ENCODE results near the gene RAB10.

RAB10 gene

GRCh38 chr2:26175466-26176278 lies 141.8 kb downstream of the RAB10 start:
- in situ Hi-C loops (cut with MboI; ENCODE audit: low sequenced_read_pairs), result no loop called here

- in situ Hi-C loops (cut with MboI; ENCODE audit: low sequenced_read_pairs), result no loop called here
Measured at GRCh38 chr2:26176279-26176615, 142.4 kb downstream of the RAB10 start.

GRCh38 chr2:26177122-26177521 lies 143.2 kb downstream of the RAB10 start:
- in situ Hi-C loops (cut with MboI; ENCODE audit: low sequenced_read_pairs), result no loop called here

GRCh38 chr2:26178246-26178645 lies 144.4 kb downstream of the RAB10 start:
- in situ Hi-C loops (cut with MboI; ENCODE audit: low sequenced_read_pairs), result no loop called here

- in situ Hi-C loops (cut with MboI; ENCODE audit: low sequenced_read_pairs), result no loop called here
Measured at GRCh38 chr2:26178746-26179436, 145.0 kb downstream of the RAB10 start.

- in situ Hi-C loops (cut with MboI; ENCODE audit: low sequenced_read_pairs), result no loop called here
Measured at GRCh38 chr2:26179446-26179913, 145.6 kb downstream of the RAB10 start.

- in situ Hi-C loops (cut with MboI; ENCODE audit: low sequenced_read_pairs), result no loop called here
Measured at GRCh38 chr2:26182441-26182840, 148.6 kb downstream of the RAB10 start.

- in situ Hi-C loops (cut with MboI; ENCODE audit: low sequenced_read_pairs), result no loop called here
Measured at GRCh38 chr2:26182887-26183630, 149.2 kb downstream of the RAB10 start.

GRCh38 chr2:26184121-26184520 lies 150.2 kb downstream of the RAB10 start:
- in situ Hi-C loops (cut with MboI; ENCODE audit: low sequenced_read_pairs), result no loop called here

- in situ Hi-C loops (cut with MboI; ENCODE audit: low sequenced_read_pairs), result no loop called here
Measured at GRCh38 chr2:26184555-26185303, 150.8 kb downstream of the RAB10 start.

- in situ Hi-C loops (cut with MboI; ENCODE audit: low sequenced_read_pairs), result no loop called here
Measured at GRCh38 chr2:26185304-26185928, 151.5 kb downstream of the RAB10 start.

GRCh38 chr2:26185954-26186770 lies 152.3 kb downstream of the RAB10 start:
- in situ Hi-C loops (cut with MboI; ENCODE audit: low sequenced_read_pairs), result no loop called here
